K562 (cell line): ENCODE data around the gene ANAPC10. TPM values are rescaled to one million over a fixed set of nuclear protein-coding genes. Genes with fewer than 3 reads are reported as not detected.
A peak's percentile ranks its signal among the peaks of the same experiment; 100 is the strongest.

Source experiments
- BMI1 ChIP-seq: fragments of 150-350 bp; IDR thresholded peaks from 2 replicates; pipeline ENCODE4 v1.6.1; 2014; ENCODE audit warnings: low read length
- BRD9 ChIP-seq: fragments of 450-650 bp; IDR thresholded peaks from 2 replicates; pipeline ENCODE4 v1.6.1; 2018; ENCODE audit warnings: low read depth; ENCODE audit not compliant: partially characterized antibody
- CBX1 ChIP-seq: sonication (generic); IDR thresholded peaks from 2 replicates; pipeline ENCODE4 v1.6.1; 2016; ENCODE audit warnings: antibody characterized with exemption, low read depth, mild to moderate bottlenecking
- COPS2 ChIP-seq: fragments of 450-650 bp; conservative IDR thresholded peaks from 2 replicates; pipeline ENCODE4 v1.6.1; 2016; ENCODE audit warnings: mild to moderate bottlenecking, moderate library complexity
- E2F5 ChIP-seq: sonication (generic); formaldehyde crosslinking; IDR thresholded peaks from 2 replicates; pipeline ENCODE4 v1.8.0; 2022; ENCODE audit warnings: mild to moderate bottlenecking, missing genetic modification reagents
- FOXJ2 ChIP-seq: fragments of 200-800 bp; sonication (Bioruptor generic); IDR thresholded peaks from 2 replicates; pipeline ENCODE4 v1.6.1; 2016; ENCODE audit warnings: missing genetic modification characterization, missing compliant biosample characterization
- FOXK2 ChIP-seq, 2 experiments: fragments of 450-650 bp; IDR thresholded peaks in 1 of 2; conservative IDR thresholded peaks in 1 of 2; 2 replicates each; pipeline ENCODE4 v1.6.1; 2016; ENCODE audit warnings: low read depth in 2 of 2, mild to moderate bottlenecking in 1 of 2
- GTF2A2 ChIP-seq: IDR thresholded peaks from 2 replicates; pipeline ENCODE4 v1.6.1; 2016; ENCODE audit warnings: mild to moderate bottlenecking, missing genetic modification characterization, missing compliant biosample characterization
- HMG20B ChIP-seq: fragments of 250-450 bp; sonication (Bioruptor Pico); IDR thresholded peaks from 2 replicates; pipeline ENCODE4 v1.5.0; 2021; ENCODE audit warnings: mild to moderate bottlenecking
- KDM2B ChIP-seq: fragments of 250-450 bp; sonication (Bioruptor Pico); IDR thresholded peaks from 2 replicates; pipeline ENCODE4 v1.8.0; 2021; ENCODE audit warnings: mild to moderate bottlenecking, moderate library complexity
- KLF16 ChIP-seq: IDR thresholded peaks from 2 replicates; pipeline ENCODE4 v1.6.1; 2016; ENCODE audit warnings: antibody characterized with exemption
- MCM5 ChIP-seq: fragments of 450-650 bp; IDR thresholded peaks from 2 replicates; pipeline ENCODE4 v1.6.1; 2016; ENCODE audit warnings: low read depth
- NBN ChIP-seq: fragments of 450-650 bp; IDR thresholded peaks from 2 replicates; pipeline ENCODE4 v1.6.1; 2016; ENCODE audit warnings: low read depth, mild to moderate bottlenecking
- NFIX ChIP-seq: fragments of 250-450 bp; sonication (Bioruptor Pico); IDR thresholded peaks from 2 replicates; pipeline ENCODE4 v1.4.0; 2020; ENCODE audit warnings: low read depth, mild to moderate bottlenecking, moderate library complexity
- PREB ChIP-seq: sonication (generic); formaldehyde crosslinking; IDR thresholded peaks from 2 replicates; pipeline ENCODE4 v1.8.1; 2023; ENCODE audit warnings: mild to moderate bottlenecking, missing genetic modification reagents
- PRPF4 ChIP-seq: fragments of 200-400 bp; formaldehyde crosslinking; IDR thresholded peaks from one replicate; pipeline ENCODE4 v1.6.1; 2017; ENCODE audit warnings: low read length, low read depth, mild to moderate bottlenecking; ENCODE audit not compliant: insufficient read depth, poor library complexity, severe bottlenecking
- U2AF1 ChIP-seq: fragments of 200-400 bp; formaldehyde crosslinking; optimal IDR thresholded peaks from 2 replicates; pipeline ENCODE3; 2017; ENCODE audit warnings: mild to moderate bottlenecking, low read depth, low read length, moderate library complexity
- ZBTB11 ChIP-seq, 3 experiments: fragments of 200-800 bp in 1 of 3; fragments of 250-450 bp in 1 of 3; fragments of 450-650 bp in 1 of 3; sonication (Bioruptor Pico) in 1 of 3; sonication (Bioruptor generic) in 1 of 3; formaldehyde crosslinking in 1 of 3; IDR thresholded peaks; 2 replicates each; pipeline versions ENCODE4 v1.6.1 to v1.8.0; 2016 to 2022; ENCODE audit warnings: mild to moderate bottlenecking in 2 of 3, missing genetic modification characterization in 2 of 3, missing compliant biosample characterization in 1 of 3, moderate library complexity in 1 of 3
- ZFPM2 ChIP-seq: fragments of 250-450 bp; sonication (Bioruptor Pico); IDR thresholded peaks from 2 replicates; pipeline ENCODE4 v1.5.1; 2022; ENCODE audit warnings: mild to moderate bottlenecking
- ZFX ChIP-seq: sonication (generic); formaldehyde crosslinking; IDR thresholded peaks from 2 replicates; pipeline ENCODE4 v1.8.0; 2022; ENCODE audit warnings: mild to moderate bottlenecking, missing genetic modification reagents, moderate library complexity
- ZNF121 ChIP-seq: sonication (generic); formaldehyde crosslinking; conservative IDR thresholded peaks from 2 replicates; pipeline ENCODE4 v1.8.0; 2022; ENCODE audit warnings: missing genetic modification reagents
- ZNF224 ChIP-seq: sonication (generic); formaldehyde crosslinking; IDR thresholded peaks from 2 replicates; pipeline ENCODE4 v1.8.0; 2022; ENCODE audit warnings: mild to moderate bottlenecking, missing genetic modification reagents
- ZNF561 ChIP-seq: fragments of 450-650 bp; formaldehyde crosslinking; conservative IDR thresholded peaks from 2 replicates; pipeline ENCODE4 v1.4.0; 2020; ENCODE audit warnings: mild to moderate bottlenecking, moderate library complexity
- polyA plus RNA-seq, 8 experiments: library from polyadenylated mRNA; depleted of rRNA in 4 of 8; stranded (reverse) in 5 of 8; unstranded in 3 of 8; fragments of >200 nt; fragmentation: Nextera tagmentation in 2 of 8; fragmentation: Illumina TruSeq in 1 of 8; extraction: Ambion mirVana in 2 of 8; extraction: Trizol in 1 of 8; gene quantifications; 2 replicates each; pipeline versions ENCODE4 v1.2.1 to v1.2.3, GENCODE V29; 2011 to 2014; ENCODE audit warnings: inconsistent platforms in 1 of 8, missing spikeins in 1 of 8
- total RNA-seq, 7 experiments: library from RNA; depleted of rRNA in 6 of 7; stranded (reverse); fragments of >200 nt in 6 of 7; fragmentation: Illumina TruSeq in 2 of 7; extraction: Trizol in 2 of 7; gene quantifications; 2 replicates each; pipeline versions ENCODE4 v1.2.1 to v1.2.3, GENCODE V29; 2011 to 2021; ENCODE audit warnings: low replicate concordance in 1 of 7

Gene ANAPC10
- total and polyA plus RNA-seq, 9 of the 15 experiments (the other 6 are each of a cell fraction or from before 2014, with no cell fraction given): 31.0 to 96.2 (median 60.3) TPM

GRCh38 chr4:145097821-145098674 is at the start of gene ANAPC10, which contains the start of gene ABCE1 (continued):
- TF ChIP-seq U2AF1: no peak
- TF ChIP-seq PREB: no peak
- no peak for TF ChIP-seq PRPF4
- peak; percentile 62 to 81 for TF ChIP-seq FOXK2 (conservative IDR thresholded peaks at IDR 0.05 in 1 of 2, IDR thresholded peaks at IDR 0.05 in 1 of 2; ENCODE audit: low read depth in 2 of 2)
- TF ChIP-seq NBN: peak; percentile 97
- no peak for TF ChIP-seq ZNF121 (CRISPR knock-in tag)
- TF ChIP-seq E2F5: 0 out of 2 replicates have a peak, but pooled peaks have one; percentile 85
- TF ChIP-seq GTF2A2 (tag): no peak
- no peak for TF ChIP-seq MCM5
- no peak for TF ChIP-seq KDM2B (CRISPR knock-in tag)
- no peak for TF ChIP-seq ZNF224 (CRISPR knock-in tag)
- TF ChIP-seq BMI1: no peak
- peak; percentile 96 for TF ChIP-seq ZFX (CRISPR knock-in tag)
- no peak for TF ChIP-seq FOXJ2
- TF ChIP-seq ZNF561 (CRISPR knock-in tag): no peak
- TF ChIP-seq BRD9: no peak
- TF ChIP-seq ZFPM2 (CRISPR knock-in tag): no peak
- no peak for TF ChIP-seq KLF16
- peak; percentile 70; the same call in 1 of the 2 replicates for TF ChIP-seq CBX1
- no peak for TF ChIP-seq HMG20B (CRISPR knock-in tag)
- no peak for TF ChIP-seq COPS2
- peak in 1 of 3 experiments; percentile 49; a peak in 1 of 6 replicates for TF ChIP-seq ZBTB11 (CRISPR knock-in tag; IDR thresholded peaks at IDR 0.05)
- peak; percentile 42 for TF ChIP-seq NFIX
